Activated CD4-positive, alpha-beta T cell treated with anti-CD3 and anti-CD28 coated beads for 1 hour (primary cell): ENCODE data around the gene TMEM144.
"Not testable (repeated sequence)": the region's sequence is repeated elsewhere in the genome, so short reads cannot be mapped to it uniquely, and the experiment has no call there.

Source experiments
- DNase-seq: peaks from one replicate; pipeline ENCODE4 v3.0.0-alpha.2; 2020

Gene TMEM144

GRCh38 chr4:158192439-158193158 is 17.7 kb upstream of the TMEM144 start:
- no peak for DNase-seq

DNA sequence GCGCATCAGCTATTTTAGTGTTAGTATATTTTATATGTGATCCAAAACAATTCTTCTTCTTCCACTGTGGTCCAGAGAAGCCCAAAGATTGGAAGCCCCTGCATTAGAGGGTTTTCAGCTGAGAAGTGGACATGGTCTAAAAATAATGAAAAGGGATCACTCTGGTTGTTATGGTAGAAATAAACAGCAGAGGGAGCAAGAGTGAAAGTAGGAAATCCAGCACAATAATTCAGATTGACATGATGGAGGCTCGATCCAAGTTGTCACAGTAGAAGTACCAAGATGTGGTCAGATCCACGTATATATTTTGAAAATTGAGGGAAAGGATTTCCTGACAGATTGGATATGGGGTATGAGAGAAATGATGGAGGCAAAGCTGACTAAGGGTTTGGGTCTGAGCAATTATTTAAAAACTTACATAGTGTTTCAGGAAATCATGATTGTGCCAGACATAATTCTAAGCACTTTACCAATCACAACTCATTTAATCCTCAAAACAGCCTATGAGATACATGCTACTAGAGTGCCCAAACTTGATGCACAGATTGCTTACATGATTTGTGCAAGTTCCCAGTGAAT is 17.0 kb upstream of the TMEM144 start:
- DNase-seq: no peak

GRCh38 chr4:158195297-158195696 is 15.0 kb upstream of the TMEM144 start:
- no peak for DNase-seq

DNA sequence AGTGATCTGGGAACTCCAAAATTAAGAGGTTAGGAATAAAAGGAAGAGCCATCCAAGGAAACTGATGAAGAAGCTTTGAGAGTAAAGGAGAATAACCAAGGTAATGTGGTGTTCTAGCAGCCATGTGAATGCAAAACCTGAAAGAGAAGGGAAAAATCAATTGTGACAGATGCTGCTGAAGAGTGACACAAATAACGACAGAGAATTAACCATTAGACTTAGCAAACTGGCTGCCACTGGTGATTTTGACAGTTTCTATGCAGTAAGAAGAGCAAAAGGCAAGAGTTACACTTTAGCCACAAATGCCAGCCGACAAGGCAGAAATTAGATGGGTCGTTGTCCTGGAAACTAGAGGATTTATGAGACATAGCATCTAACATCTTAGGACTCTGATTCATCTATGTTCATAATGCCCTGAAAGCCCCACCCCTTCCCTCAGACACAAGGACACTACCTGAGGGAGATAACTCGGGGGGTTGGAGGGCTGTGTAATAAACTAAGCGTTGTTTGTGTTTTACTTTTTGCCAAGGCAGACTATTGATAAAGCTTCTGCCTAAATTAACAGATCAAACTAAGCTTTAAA is 13.0 kb upstream of the TMEM144 start:
- DNase-seq: no peak

GRCh38 chr4:158200214-158200613 is 10.1 kb upstream of the TMEM144 start:
- DNase-seq: no peak

- no peak for DNase-seq
Observed at GRCh38 chr4:158201322-158201721, 9.0 kb upstream of the TMEM144 start.

- DNase-seq: no peak
Observed at GRCh38 chr4:158201876-158202275, 8.4 kb upstream of the TMEM144 start.

- no peak for DNase-seq
Observed at GRCh38 chr4:158202481-158202880, 7.8 kb upstream of the TMEM144 start.

GRCh38 chr4:158203436-158203835 is 6.8 kb upstream of the TMEM144 start:
- DNase-seq: no peak

DNA sequence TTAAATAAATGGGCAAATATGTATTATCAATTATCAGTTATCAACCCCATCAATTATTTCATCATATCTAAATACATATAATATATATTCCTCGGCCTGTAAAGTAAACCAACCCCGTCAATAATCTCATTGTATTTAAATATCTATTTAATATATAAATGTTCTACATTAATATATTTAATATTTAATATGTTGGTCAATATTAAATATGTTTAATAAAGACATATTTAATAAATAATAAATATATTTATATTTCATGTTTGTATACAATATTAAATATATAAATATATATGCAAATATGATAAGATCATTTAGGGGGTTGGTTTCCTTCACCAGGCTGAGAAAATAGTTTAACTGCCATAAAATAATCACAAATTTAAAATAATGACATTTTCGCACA is 6.4 kb upstream of the TMEM144 start:
- DNase-seq: no peak

GRCh38 chr4:158208963-158209640 is 1.2 kb upstream of the TMEM144 start:
- DNase-seq: no peak

DNA sequence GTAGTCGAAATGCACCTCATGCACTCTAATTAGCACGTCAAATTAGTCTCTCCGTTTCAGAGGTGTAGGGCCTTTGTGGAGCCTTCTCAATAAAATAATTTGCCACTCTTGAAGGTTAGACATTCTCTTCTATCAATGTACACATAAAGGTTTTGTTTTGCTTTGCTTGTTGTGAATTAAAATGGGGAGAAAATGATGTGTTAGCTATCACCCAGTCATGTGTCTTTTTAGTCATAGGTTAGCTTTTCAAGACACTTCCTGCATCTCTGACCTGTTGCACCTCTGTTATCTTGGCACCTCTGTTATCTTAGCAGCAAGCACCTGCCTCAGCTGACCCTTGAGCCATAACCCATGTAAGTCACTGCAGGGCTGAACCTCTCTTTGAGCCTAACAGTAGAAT is 936 bp downstream of the TMEM144 start:
- DNase-seq: no peak

DNA sequence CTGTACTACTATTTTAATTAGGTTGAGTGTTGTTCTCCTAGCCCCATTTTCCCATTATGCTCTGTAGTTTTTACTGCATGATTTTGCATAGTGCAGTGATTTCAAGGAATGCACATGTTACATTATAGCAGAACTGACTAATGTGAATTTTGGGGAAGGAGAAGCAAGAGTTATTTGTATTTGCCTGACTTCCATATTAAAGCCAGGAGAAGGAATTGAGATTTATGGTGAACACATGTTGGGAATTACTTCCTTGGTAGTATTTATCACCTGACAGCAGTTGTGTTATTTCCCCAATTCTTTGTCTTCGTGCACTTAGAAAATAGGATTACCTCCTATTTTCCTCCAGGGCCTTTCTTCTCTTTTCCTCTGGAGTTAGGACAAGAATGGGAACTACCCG is 3.2 kb downstream of the TMEM144 start:
- DNase-seq: no peak

GRCh38 chr4:158214856-158215255 is 4.6 kb downstream of the TMEM144 start:
- DNase-seq: no peak

- no peak for DNase-seq
Observed at GRCh38 chr4:158217763-158218162, 7.5 kb downstream of the TMEM144 start.

- DNase-seq: no peak
Observed at GRCh38 chr4:158219623-158220022, 9.3 kb downstream of the TMEM144 start.

GRCh38 chr4:158224318-158224717 is 14.0 kb downstream of the TMEM144 start:
- DNase-seq: not testable (repeated sequence)

- not testable (repeated sequence) for DNase-seq
Observed at GRCh38 chr4:158224999-158225398, 14.7 kb downstream of the TMEM144 start.

GRCh38 chr4:158227880-158228279 is 17.6 kb downstream of the TMEM144 start:
- not testable (repeated sequence) for DNase-seq

- not testable (repeated sequence) for DNase-seq
Observed at GRCh38 chr4:158228399-158228798, 18.1 kb downstream of the TMEM144 start.

- no peak for DNase-seq
Observed at GRCh38 chr4:158229768-158230167, 19.5 kb downstream of the TMEM144 start.

DNA sequence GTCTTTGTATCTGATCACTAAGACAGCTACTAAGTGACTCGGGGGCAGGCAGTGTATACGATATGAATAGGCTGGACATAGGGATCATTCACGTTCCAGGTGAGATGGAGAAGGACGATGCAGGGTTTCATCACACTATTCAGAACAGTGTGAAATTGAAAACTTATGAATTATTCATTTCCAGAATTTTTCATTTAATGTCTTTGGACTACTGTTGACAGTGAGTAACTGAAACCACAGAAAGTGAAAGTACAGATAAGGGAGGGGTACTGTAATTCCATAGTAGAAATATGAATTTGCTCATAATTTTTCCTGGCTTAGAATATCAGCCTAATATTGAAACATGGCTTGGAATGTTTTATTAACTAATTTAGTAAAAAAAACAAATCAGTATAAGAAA is 24.4 kb downstream of the TMEM144 start:
- no peak for DNase-seq

- DNase-seq: no peak
Observed at GRCh38 chr4:158236304-158237030, 26.2 kb downstream of the TMEM144 start.
